Breast epithelium (tissue), 4 donors: ENCODE results near the gene MRM2. TPM values are rescaled to one million over a fixed set of nuclear protein-coding genes. Genes with fewer than 3 reads are reported as not detected.
"Not testable (repeated sequence)": the region's sequence is repeated elsewhere in the genome, so short reads cannot be mapped to it uniquely, and the experiment has no call there.

Source experiments
- DNase-seq, 2 donors: peaks; one replicate each; pipeline ENCODE4 v3.0.0-alpha.2; 2019; ENCODE audit warnings: low spot score in 2 of 2
- H3K27ac ChIP-seq, 2 donors: fragments of 200-600 bp; sonication (generic) in 1 of 2; one replicate each; pipeline ENCODE4 v1.5.1; 2016 to 2019; ENCODE audit warnings: mild to moderate bottlenecking in 1 of 2
- H3K27me3 ChIP-seq, 2 donors: fragments of 200-600 bp; sonication (generic) in 1 of 2; one replicate each; pipeline versions ENCODE4 v1.5.1 to v1.6.0; 2017 to 2019; ENCODE audit warnings: control low read depth in 1 of 2, mild to moderate bottlenecking in 1 of 2
- H3K36me3 ChIP-seq: fragments of 200-600 bp; one replicate; pipeline ENCODE4 v1.5.1; 2019
- H3K4me1 ChIP-seq, 2 donors: fragments of 200-600 bp; sonication (generic); one replicate each; pipeline ENCODE4 v1.5.1; 2016 to 2019; ENCODE audit warnings: control low read depth in 1 of 2
- H3K4me3 ChIP-seq, 3 donors: fragments of 200-600 bp; sonication (generic); 1 replicate in 2 of 3; 2 replicates in 1 of 3; pipeline ENCODE4 v1.5.1; 2016 to 2019; ENCODE audit warnings: mild to moderate bottlenecking in 3 of 3, moderate library complexity in 2 of 3
- H3K9me3 ChIP-seq, 2 donors: fragments of 200-600 bp; sonication (generic) in 1 of 2; one replicate each; pipeline ENCODE4 v1.5.1; 2016 to 2019; ENCODE audit warnings: control low read depth in 1 of 2
- CTCF ChIP-seq, 3 donors: fragments of 450-650 bp; IDR thresholded peaks; one replicate each; pipeline ENCODE4 v1.5.1; 2016 to 2017; ENCODE audit warnings: antibody characterized with exemption in 3 of 3, mild to moderate bottlenecking in 3 of 3, moderate library complexity in 3 of 3
- POLR2A ChIP-seq: fragments of 450-650 bp; IDR thresholded peaks from one replicate; pipeline ENCODE4 v1.6.1; 2016; ENCODE audit warnings: antibody characterized with exemption, mild to moderate bottlenecking, moderate library complexity
- POLR2AphosphoS5 ChIP-seq, 3 donors: sonication (generic); formaldehyde crosslinking; IDR thresholded peaks; one replicate each; pipeline ENCODE4 v1.6.1; 2017; ENCODE audit warnings: antibody characterized with exemption in 3 of 3
- intact Hi-C: fragments of 100-400 bp; cut with DNase I; formaldehyde crosslinking; loops from one replicate; pipeline ENCODE4 v1.15.1; 2023; ENCODE audit warnings: low total_unique reads
- total RNA-seq, 3 donors: library from RNA; depleted of rRNA; stranded (reverse); fragments of >200 nt; gene quantifications; one replicate each; pipeline ENCODE4 v1.1.0, GENCODE V29; 2016

Gene MRM2
- total RNA-seq, 3 donors from 2014 or later, result 10.9 to 20.2 (median 18.0) TPM

- Histone ChIP-seq H3K27me3 (no peaks in the 10 kb centered on the region), H3K4me3 (no peak overlapping the region), H3K27ac (no peak overlapping the region), H3K4me1 (no peaks in the 10 kb centered on the region), H3K9me3 (no peaks in the 10 kb centered on the region), H3K36me3 (peaks cover 4% of the 10 kb centered on the region)
- intact Hi-C loops, result no loop called here
- no peak for TF ChIP-seq CTCF (IDR thresholded peaks at IDR 0.05)
- TF ChIP-seq POLR2AphosphoS5 (IDR thresholded peaks at IDR 0.05), result no peak
- TF ChIP-seq POLR2A, result no peak
- no peak for DNase-seq
Measured at GRCh38 chr7:2273866-2274265, 31.9 kb upstream of the MRM2 start.

DNA sequence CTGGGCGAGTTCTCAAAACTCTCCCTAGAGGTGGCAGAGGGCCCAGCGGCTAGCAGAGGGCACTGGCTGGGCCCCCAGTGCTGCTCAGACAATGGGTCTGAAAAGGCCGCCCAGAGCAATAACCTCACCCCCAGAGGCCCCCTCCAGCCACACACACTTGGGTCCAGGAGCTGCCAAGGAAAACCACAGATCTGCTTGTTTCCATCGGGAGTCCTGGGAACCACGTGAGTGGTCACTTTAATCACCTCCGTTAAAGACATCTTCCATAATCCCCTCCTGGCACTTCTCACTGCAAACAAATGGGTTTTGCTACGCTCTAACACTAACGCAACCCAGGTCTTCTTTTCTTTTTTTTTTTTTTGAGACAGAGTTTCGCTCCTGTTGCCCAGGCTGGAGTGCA lies 30.0 kb upstream of the MRM2 start:
- no peaks in the 10 kb centered on the region for H3K4me1 ChIP-seq
- peaks cover 4% of the 10 kb centered on the region for H3K36me3 ChIP-seq
- TF ChIP-seq POLR2AphosphoS5 (IDR thresholded peaks at IDR 0.05) (no peak), CTCF (IDR thresholded peaks at IDR 0.05) (no peak), POLR2A (no peak)
- no peak overlapping the region for H3K4me3 ChIP-seq
- no peaks in the 10 kb centered on the region for H3K27me3 ChIP-seq
- H3K27ac ChIP-seq, result no peak overlapping the region
- intact Hi-C loops, result no loop called here
- H3K9me3 ChIP-seq, result no peaks in the 10 kb centered on the region
- no peak for DNase-seq

DNA sequence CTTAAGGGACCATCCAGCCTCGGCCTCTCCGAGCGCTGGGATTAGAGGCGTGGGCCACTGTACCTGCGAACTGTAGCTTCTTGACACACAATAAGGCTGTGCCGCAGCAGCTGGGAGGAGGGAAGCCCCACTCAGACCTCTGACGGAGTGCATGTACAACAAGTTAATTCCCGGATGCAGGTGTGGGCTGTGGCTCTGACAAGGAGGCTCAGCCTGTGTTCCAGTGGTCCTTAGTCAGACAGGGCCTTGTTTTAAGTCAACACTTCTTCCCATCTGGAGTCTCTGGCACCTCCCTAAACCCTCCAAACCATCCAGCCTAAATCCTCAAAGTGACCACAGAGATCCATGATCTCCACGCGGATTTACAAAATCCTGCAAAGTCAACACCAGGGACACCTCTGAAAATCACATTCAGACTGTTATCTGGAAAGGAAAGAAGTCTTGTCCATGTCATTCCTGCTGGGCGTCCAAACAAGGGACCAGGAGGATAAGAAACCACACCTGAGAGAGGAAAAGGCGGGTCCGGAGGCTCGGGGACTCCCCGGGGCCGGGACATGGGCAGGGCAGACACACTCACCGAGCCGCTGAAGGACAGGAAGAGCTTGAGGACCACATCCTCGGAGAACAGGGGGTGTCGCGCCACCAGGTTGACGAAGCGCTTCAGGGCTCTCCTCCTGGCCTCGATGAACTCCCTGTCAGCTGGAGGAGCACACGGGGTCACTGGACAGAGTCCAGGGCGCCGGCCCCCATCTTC lies 29.4 kb upstream of the MRM2 start:
- Histone ChIP-seq H3K4me3 (no peak overlapping the region), H3K36me3 (peaks cover 4% of the 10 kb centered on the region), H3K27me3 (no peaks in the 10 kb centered on the region), H3K27ac (no peak overlapping the region), H3K4me1 (no peaks in the 10 kb centered on the region), H3K9me3 (no peaks in the 10 kb centered on the region)
- no peak for DNase-seq
- intact Hi-C loops, result no loop called here
- TF ChIP-seq POLR2A (no peak), POLR2AphosphoS5 (IDR thresholded peaks at IDR 0.05) (no peak), CTCF (IDR thresholded peaks at IDR 0.05) (no peak)

- H3K4me1 ChIP-seq, result no peaks in the 10 kb centered on the region
- DNase-seq, result no peak
- H3K27ac ChIP-seq, result no peak overlapping the region
- intact Hi-C loops, result no loop called here
- no peaks in the 10 kb centered on the region for H3K27me3 ChIP-seq
- H3K36me3 ChIP-seq, result peaks cover 4% of the 10 kb centered on the region
- H3K9me3 ChIP-seq, result no peaks in the 10 kb centered on the region
- no peak for TF ChIP-seq POLR2A
- no peak overlapping the region for H3K4me3 ChIP-seq
Measured at GRCh38 chr7:2270495-2270894, 28.5 kb upstream of the MRM2 start.

GRCh38 chr7:2269991-2270460 lies 28.0 kb upstream of the MRM2 start:
- Histone ChIP-seq H3K27ac (peak overlapping the region in 1 of 2 donors; percentile 52), H3K36me3 (peaks cover 4% of the 10 kb centered on the region), H3K27me3 (no peaks in the 10 kb centered on the region), H3K4me3 (no peak overlapping the region), H3K9me3 (no peaks in the 10 kb centered on the region), H3K4me1 (no peaks in the 10 kb centered on the region)
- DNase-seq, result no peak
- TF ChIP-seq CTCF (IDR thresholded peaks at IDR 0.05), result no peak
- intact Hi-C loops, result no loop called here

GRCh38 chr7:2269089-2269990 lies 27.3 kb upstream of the MRM2 start:
- H3K9me3 ChIP-seq, DNase-seq, intact Hi-C loops, H3K36me3 ChIP-seq, H3K4me1 ChIP-seq, H3K27me3 ChIP-seq, H3K4me3 ChIP-seq: not testable (repeated sequence)
- peak overlapping the region in 1 of 2 donors; percentile 52 for H3K27ac ChIP-seq
